HG02943 (cell line): ENCODE data around the gene SPATA16.

Experiments
- ATAC-seq: cut with Tn5 transposase; IDR thresholded peaks from one replicate; pipeline ENCODE4 v1.9.1; 2021; ENCODE audit warnings: mild to moderate bottlenecking, low read depth, moderate library complexity; ENCODE audit not compliant: unreplicated experiment

The SPATA16 gene

DNA sequence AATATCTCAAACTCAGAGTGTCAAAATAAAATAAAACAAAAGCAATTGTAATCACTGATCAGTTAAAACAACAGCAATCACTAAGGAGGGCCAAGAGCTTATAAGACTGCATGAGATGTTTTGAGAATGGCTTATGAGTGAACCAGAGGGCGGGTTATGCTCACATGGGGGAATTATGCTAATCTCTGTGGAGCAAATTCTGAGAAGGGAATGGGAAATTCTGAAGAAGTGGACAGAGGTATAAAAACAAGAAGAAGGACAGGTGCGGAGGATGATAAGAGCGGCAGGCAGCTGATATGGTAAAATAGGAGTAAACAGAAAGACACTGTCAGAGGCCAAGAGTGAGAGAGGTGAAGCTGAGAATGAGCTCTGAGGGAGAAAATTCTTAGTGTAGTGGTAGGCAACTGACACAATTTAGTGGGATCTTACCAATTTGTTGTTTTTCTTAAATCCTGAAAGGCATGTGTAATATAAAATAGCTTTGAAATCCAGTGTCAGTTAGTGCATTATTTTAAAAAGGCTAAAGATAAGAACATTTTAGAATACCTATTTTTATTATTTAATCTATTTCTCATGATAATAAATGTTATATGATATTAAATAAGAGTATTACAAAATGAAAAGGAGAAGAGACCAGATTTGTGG lies 133.8 kb downstream of the SPATA16 start:
- ATAC-seq: no peak

DNA sequence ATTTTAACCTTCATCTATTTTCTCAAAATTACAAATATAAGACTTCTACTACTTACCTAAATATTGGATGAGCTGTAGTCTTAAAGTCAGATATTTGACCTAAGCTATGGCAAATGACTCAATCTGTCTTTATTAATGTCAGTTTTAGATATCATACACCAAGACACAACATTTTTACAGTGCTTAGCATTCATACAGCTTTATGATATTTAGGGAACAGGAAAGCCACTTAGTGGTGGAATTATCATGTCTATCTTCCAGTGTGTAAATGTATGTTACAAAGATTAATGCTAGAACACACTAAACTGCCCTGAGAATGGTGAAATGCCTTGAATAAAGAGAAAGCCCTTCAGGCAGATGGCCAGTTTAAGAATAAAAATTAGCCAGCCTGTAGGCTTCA lies 135.0 kb downstream of the SPATA16 start:
- no peak for ATAC-seq

DNA sequence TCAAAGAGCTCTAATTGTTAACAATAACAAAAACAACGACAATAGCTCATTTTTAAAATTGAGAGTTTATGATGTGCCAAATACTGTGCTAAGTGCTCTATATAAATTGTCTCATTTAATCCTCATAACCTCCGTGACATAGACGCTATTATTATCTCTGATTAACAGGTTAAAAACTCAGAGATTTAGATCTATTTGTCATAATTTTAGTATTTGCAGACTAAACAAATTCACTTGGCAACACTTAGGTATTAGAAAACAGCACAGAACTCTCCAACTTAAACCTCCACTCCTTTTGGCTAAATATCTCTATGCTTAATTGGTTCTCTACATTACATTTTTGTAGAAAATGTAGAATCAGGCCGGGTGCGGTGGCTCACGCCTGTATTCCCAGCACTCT lies 136.4 kb downstream of the SPATA16 start:
- no peak for ATAC-seq

DNA sequence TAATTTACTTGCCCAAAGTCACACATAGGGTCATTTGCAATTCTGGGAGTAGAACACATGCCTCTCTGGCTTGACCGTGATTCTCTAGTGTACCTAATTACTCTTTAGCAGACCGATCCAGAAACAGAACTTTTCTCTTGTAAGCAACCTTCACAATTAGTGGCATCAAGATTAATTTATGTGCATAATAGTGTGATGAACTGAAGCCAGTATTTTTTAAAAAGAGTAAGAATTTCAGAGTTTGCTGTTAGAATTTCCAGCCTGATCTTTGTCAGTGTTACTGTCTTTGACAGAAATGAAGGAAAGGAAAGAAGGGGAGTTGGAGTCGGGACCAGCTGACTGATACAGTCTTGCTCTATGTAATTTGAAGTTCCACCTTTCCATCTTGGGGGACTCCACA lies 137.1 kb downstream of the SPATA16 start:
- no peak for ATAC-seq

DNA sequence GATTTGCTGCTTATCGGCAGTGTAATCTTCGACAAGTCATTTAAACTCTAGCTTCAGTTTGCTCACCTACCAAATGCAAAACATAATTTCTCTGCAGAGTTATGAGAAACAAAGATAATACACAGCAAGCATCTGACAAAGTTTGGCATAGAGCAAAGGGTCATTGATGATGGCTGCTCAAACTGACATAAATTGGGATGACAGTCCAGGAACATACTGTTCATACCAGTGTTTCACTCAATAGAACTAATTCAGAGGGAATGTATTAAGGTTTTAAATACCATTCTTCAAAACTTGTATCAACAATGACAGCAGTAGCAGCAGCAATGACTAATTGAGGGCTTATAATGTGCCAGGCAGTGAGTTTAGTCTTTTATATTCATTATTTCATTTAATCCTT lies 137.6 kb downstream of the SPATA16 start:
- no peak for ATAC-seq

DNA sequence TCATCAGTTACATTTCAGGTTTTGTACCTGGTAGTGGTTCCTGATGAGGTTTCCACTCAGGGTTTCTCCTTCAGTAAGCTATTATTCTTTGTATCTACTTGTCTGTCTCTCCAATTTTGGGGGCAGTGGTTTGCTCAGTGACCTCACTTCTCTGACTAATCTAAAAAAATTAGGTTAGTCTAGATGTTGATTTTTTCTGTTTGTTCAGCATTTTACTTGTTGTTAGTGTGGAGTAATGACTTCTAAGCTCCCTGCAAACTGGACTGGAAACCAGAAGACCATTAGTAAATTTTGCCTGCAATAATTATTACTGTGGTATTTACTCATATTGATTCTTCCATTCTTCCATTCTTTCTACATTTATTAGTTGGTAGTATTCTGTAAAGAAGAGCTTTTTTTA lies 139.4 kb downstream of the SPATA16 start:
- no peak for ATAC-seq

DNA sequence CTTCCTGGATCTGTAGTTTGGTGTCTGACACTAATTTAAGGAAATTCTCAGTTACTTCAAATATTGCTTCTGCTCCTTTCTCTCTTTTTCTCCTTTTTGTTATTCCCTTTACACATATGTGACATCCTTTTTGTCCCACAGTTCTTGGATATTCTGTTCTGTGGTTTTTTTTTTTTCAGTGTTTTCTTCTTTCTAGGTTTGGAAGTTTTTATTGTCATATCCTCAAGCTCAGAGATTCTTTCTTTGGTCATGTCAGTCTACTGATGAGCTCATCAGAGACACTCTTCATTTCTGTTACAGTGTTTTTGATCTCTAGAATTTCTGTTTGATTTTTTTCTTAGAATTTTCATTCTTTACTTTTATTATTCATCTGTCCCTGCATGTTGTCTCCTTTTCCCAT lies 140.5 kb downstream of the SPATA16 start:
- ATAC-seq: no peak

DNA sequence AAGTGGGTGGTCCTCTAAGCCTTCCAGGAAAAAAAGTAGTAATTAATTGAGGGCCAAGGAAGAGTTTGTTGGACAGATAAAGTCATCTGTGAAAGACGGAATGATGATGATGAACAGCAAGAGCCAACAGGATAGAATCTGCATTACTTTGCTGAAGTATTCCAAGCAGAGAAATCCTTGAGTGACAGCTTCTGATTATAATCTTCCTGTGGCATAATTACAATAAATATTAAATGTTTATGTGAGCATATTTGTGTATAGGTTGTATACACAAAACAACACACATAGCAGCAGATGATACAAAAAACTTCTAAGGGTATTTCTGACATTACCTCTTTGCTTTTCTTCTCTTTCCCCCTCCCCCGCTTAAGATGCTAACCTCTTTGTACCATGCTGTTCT lies 147.6 kb downstream of the SPATA16 start:
- no peak for ATAC-seq

DNA sequence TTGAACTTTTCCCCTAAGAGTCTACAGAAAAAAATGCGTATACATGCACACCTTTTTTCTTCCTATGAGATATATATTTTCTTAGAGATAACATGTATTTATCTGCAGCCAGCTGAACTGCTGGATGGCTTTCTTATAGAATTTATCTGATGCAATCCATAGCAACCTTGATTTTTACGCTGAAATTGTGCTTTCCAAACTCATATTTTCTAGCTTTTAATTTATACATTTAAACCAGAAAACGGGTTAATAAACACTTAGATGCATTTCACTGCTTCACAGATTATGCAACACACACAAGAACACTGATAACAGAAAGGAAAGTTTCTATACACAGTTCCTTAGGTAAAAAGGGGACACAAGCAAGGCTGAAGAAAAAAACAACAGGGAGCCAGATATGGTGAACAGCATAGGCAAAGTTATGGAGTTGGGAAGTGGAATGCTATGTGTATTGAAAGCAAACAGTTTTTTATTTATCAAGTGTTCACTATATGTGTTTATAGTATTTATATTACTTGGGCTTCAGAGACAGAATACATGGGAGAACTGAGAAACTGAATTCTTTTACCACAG lies 149.5 kb downstream of the SPATA16 start:
- no peak for ATAC-seq

DNA sequence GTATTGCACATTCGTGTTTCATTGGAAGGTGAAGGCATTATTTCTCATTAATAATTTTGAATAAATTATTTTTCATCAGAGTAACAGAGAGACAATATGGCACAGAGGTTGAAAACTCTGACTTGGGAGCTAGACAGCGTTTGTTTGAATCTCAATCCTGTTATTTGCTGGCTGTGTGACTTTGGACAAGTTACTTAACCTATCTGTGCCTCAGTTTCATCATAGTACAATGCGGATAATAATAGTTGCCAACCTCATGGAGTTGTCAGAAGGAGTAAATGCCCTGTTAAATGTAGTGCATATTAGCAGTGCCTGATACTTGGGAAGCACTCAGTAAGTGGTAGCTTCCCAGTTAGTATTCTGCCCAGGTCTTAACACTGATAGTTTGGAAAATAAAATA lies 151.7 kb downstream of the SPATA16 start:
- ATAC-seq: no peak

DNA sequence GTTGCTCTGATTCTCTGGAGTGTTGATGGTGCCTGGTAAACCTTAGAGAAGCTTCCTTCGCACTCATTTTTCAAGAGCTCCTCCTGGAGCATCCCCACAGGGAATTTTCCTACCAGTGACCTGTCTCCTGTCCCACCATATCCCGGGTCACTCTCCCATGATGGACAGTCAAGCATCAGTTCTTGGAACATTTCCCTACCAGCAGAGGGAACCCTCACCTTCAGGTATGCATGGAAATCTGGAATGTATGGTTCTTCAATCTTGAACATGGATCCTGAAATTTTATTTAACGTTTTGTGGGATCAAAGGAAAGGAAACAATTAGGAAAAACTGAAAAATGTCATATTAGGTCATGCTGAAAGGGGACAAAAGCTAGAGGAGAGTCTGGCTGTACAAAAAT lies 153.8 kb downstream of the SPATA16 start:
- ATAC-seq: no peak

DNA sequence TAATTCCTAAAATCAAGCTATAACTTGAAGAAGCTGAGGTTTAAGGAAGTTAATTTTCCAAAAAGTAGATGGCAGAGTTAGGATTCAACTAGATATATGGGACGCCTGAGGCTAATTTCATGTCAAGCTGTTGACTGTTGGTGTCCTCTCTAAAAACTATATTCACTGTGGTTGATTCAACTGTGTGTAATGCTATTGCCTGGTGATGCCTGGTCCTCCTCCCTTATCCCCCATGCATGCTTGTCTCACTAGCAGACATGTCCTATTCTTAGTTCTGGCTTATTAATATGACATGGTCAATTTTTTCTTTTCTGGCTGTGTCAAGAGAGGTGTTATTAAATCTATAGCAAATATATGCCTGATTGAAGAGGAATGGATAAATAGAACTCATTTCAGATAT lies 156.1 kb downstream of the SPATA16 start:
- no peak for ATAC-seq

DNA sequence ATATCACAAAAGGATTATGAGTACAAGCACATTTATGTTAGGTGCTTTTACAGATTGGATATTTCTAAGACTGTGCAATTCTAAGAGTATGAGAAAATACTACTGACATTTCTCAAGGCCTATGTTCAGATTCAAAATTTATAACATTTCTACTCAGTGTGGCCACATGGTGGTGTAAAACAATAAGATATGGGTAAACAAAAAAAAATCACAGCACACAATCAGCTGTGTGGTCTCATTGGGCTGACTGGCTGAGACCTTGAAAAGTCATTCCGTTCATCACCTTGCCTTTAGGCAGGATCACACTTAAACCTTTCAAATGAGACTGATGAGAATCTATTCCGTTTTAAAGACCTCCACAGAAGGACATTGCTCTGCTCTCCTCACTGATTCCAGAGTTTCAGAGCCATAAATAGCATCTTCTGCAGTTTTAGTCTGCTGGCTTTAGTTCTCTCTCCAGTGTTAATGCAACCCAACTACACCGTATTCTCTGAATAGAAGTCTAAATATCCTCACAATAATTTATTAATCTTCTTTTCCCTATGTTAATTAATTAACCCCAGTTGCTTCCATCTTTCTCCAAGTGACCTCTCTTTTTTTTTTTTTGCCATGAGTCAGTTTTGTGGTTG lies 158.2 kb downstream of the SPATA16 start:
- ATAC-seq: no peak

DNA sequence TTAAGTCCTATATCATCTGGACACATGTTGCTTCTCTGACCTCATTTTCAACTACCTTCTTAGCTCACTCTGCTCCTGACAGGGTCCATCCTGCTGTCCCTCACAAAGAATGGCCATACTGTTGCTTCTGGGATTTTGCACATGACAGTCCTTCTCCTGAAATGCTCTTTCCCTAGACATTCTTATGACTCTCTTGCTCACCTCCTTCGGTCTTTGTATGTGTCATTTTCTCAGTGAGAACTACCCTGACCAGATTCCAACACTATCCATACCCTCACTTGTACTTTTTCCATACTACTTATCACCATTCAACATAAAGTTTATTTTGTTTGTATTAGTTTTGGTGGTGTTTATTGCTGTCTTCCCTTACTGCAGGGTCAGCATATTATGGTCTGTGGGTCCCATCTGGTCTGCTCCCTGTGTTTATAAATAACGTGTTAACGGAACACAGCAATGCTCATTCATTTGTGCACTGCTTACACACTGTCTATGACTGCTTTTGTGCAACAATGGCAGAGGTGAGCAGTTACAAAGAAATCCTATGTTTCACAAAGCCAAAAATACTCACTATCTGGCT lies 159.5 kb downstream of the SPATA16 start:
- ATAC-seq: no peak

DNA sequence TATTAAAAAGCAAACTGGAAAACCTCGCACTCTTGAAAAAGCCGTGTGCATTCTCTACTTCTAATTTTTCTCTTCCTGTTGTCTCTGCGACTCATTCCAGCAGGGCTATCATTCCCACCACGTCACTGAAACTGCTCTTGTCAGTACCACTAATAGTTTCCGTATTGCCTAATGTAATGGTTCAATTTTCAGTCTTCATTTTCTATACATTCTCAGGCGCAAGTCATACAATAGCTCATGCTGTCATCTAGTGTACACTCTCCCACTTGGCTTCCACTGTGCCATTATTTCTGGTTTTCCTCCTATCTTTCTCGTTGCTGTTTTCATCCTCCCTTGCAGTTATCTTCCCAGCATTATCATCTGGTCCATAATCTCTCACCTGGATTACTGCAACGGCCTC lies 160.2 kb downstream of the SPATA16 start:
- no peak for ATAC-seq

DNA sequence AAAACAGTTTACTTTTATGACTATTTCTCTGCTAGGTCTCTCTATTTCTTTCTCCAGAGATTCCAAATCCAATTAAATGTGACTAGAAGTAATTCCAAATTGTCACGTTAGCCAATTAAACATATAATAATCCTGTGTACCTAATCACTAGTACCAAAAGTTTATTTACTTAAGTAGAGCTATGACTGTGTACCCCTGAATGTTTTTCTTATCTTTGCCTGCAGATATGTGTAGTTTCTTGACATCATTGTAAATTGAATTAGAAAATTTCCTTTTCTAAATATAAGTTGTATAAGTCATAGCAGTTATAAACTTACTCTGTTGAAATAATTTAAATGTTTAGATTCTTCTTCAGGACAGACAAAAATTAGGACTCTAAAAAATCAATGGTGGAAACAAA lies 163.3 kb downstream of the SPATA16 start:
- no peak for ATAC-seq

DNA sequence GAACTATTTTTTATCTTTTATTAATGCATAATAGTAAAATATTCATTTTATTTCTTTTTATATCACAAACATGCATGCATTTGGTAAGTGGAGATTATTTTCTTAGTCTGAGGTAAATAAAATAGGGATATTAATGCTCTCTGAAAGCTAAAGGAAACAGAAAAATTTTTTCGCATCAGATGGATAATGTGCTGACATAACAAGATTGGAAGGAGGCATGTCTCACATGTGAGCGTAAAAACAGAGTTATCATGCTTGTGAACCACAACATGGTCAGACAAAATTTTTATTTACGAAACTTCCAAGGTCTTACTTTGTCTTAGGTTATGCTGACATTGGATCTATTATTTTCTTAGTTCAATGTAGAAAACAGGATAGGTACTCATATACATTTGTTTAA lies 166.1 kb downstream of the SPATA16 start:
- ATAC-seq: no peak

DNA sequence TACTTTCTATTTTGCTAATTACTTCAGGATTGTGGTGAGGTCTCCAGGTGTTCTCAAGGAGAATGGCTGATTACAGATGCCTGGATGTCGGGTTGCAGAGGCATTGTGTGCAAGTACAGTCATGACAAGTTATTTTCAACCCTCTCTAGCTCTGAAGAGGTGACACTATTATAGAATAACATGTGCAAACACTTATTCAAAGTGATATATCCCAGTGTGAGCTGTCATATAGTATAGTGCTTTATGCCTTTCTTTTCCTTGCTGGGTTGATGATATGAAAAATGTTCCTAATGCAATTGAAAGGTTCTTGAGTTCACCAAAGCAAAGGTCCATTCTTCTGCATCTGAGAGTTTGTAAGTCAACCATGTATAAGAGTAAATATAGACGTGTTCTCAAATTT lies 167.2 kb downstream of the SPATA16 start:
- ATAC-seq: no peak

DNA sequence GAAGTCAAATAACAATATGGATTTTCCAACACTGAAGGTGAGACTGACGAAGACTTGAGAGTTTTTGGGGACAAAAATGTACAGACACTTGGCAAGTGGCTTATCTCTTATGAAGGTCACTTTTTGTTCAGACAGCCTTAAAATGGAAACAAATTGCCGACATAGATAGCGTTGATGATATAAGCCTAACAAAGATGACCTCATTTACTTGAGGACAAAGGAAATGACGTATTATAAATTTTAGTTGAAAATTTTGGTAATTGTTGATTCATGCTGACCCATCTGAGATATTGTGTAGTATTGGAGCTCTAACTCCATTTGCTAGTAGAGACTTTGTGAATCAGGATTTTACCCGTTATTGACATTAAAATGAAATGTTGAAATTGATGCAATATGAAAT lies 168.3 kb downstream of the SPATA16 start:
- ATAC-seq: no peak

DNA sequence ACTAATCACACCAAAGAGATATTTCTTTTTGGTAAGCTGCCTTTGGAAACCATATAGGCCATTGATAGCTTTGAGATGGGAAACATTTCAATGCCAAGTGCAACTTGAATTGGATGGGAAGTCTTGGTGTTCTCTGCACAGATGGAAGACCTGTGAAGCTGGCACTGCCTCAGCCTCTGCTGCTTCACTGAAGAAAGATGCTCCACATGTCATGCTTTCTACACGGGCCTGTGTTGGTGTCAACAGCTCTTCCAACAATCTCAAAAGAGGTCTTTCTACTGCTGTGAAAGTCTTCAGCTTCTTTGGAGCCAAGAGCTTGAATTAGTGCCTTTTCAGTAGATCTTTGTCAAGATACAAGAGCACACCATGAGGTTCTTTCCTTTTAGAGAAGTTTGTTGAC lies 169.0 kb downstream of the SPATA16 start:
- ATAC-seq: no peak

DNA sequence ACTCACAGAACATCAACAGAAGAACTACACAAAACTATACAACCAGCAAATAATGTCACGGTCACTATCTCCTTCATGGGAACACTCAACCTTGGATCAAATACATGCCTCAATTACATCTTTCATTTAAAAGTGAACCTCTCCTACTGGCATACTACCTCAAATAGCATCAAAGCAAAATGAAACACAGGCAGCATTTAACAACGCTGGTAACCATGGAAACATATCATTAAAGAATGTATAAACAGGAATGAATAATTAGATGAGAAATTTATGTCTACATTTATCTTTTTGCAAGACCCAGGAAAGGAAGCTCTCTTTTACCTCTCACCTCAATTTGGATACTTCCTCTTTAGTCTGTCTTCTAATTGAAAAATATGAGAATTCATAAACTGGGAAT lies 172.4 kb downstream of the SPATA16 start:
- ATAC-seq: no peak

DNA sequence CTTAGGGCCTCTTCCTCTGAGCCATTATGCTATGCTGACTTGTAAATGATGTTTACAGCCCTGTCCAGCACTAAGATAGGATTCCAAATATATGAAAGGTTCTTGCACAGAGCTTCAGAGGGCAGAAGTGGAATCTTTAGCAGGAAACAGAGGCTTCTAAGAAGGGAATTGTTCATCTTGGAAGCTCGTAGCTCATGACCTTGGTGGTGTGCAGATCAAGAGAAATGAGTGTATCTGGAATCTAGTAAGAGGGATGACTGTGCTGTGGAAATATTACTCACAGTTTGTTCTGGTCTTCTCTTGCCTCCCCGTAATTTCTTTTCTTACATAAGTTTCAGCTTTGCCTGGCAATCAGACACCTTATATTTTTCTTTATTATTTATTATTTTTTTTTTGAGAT lies 175.8 kb downstream of the SPATA16 start:
- ATAC-seq: no peak
